HG03378 (cell line): ENCODE measurements around the gene RPL3.

Source experiments
- ATAC-seq: cut with Tn5 transposase; IDR thresholded peaks from one replicate; pipeline ENCODE4 v1.9.1; 2021; ENCODE audit warnings: mild to moderate bottlenecking, moderate library complexity; ENCODE audit not compliant: unreplicated experiment

The RPL3 gene

GRCh38 chr22:39265143-39265886 lies 54.1 kb downstream of the RPL3 start:
- ATAC-seq, result no peak

- no peak for ATAC-seq
Measured at GRCh38 chr22:39264349-39265038, 54.9 kb downstream of the RPL3 start.

- ATAC-seq, result no peak
Measured at GRCh38 chr22:39263626-39264348, 55.6 kb downstream of the RPL3 start.
